ENCODE measurements around the gene FABP7.

FABP7 gene

DNA sequence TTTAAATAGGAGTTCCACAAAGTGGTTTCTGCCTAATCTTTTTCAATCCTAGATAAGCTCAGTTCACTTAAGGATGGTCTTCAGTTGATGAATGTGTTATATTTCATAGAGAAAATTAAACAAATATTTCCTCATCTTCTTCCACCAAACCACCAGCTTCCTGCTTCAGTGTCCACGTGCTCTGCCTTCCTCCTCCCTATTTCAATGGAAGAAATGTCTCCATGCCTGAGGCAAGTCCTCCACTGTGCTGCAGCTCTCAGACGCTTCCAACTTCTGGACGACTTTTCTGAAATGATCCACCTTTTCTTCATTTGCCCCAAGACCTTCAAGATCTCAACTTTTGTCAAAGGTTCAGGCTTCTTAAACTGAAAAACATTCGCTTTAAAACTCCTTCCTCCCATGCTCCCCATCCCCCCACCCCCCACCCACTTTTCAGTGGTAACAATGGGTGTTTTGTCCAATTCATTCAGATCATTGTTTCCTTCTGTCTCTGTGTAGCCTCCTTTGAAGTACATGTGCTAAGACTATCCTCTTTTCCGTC is 25.3 kb upstream of the FABP7 start:
- TF ChIP-seq, protein P1, sequence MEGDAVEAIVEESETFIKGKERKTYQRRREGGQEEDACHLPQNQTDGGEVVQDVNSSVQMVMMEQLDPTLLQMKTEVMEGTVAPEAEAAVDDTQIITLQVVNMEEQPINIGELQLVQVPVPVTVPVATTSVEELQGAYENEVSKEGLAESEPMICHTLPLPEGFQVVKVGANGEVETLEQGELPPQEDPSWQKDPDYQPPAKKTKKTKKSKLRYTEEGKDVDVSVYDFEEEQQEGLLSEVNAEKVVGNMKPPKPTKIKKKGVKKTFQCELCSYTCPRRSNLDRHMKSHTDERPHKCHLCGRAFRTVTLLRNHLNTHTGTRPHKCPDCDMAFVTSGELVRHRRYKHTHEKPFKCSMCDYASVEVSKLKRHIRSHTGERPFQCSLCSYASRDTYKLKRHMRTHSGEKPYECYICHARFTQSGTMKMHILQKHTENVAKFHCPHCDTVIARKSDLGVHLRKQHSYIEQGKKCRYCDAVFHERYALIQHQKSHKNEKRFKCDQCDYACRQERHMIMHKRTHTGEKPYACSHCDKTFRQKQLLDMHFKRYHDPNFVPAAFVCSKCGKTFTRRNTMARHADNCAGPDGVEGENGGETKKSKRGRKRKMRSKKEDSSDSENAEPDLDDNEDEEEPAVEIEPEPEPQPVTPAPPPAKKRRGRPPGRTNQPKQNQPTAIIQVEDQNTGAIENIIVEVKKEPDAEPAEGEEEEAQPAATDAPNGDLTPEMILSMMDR (IDR thresholded peaks at IDR 0.05; ENCODE audit: low read depth, low read length), result no peak
- DNase-seq (ENCODE audit: low read depth, low spot score), result no peak
- in situ Hi-C loops (cut with HindIII; ENCODE audit: low sequenced_read_pairs), result no loop called here

DNA sequence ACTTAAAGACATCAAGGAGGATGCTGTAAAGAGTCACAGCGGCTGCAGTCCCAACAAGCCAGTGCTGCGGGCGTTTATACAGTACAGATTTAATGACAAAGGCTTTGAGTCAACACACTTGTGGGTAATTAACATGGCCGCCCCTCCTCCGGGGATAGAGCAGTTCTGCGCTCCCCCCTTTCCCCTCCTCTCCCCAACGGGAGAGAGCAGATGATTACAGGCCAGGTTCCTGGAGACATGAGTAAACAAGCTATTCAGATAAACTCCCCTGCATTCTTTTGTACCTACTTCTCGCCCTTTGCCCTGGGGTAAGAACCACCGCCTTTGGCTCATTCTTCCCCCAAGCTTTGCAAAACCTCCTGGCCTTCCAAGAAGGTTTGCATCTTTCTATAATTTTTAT is 23.6 kb upstream of the FABP7 start:
- no peak overlapping the region for H3K4me3 ChIP-seq (ENCODE audit: low read depth, low read length)
- TF ChIP-seq, protein P1 (IDR thresholded peaks at IDR 0.05; ENCODE audit: low read depth, low read length), result no peak
- in situ Hi-C loops (cut with HindIII; ENCODE audit: low sequenced_read_pairs), result no loop called here
- DNase-seq (ENCODE audit: low read depth, low spot score), result no peak

More for the DNA sequence above, 25.3 kb upstream of the FABP7 start:
- H3K4me3 ChIP-seq (ENCODE audit: low read depth, low read length), result no peak overlapping the region

DNA sequence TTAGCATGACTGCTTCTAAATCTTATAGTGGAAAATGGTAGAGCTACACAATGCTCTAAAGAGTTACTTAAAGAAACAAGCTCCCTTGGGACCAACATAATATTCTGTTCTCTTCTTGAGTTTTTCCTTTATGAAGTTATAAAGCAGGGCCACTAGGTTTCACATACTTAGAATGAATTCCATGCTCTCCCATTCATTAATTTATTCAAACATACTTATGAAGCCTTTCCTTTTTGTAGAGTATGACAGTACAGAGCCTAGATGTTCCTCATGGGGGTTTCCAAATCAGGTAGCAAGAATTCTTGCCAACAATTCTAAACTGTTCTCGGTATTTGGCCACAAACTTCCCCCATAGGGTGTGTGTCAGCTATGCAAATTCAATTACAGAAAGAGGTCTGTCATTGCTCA is 20.6 kb upstream of the FABP7 start:
- no peak overlapping the region for H3K4me3 ChIP-seq (ENCODE audit: low read depth, low read length)
- TF ChIP-seq, protein P1 (IDR thresholded peaks at IDR 0.05; ENCODE audit: low read depth, low read length), result no peak
- in situ Hi-C loops (cut with HindIII; ENCODE audit: low sequenced_read_pairs), result no loop called here
- no peak for DNase-seq (ENCODE audit: low read depth, low spot score)

DNA sequence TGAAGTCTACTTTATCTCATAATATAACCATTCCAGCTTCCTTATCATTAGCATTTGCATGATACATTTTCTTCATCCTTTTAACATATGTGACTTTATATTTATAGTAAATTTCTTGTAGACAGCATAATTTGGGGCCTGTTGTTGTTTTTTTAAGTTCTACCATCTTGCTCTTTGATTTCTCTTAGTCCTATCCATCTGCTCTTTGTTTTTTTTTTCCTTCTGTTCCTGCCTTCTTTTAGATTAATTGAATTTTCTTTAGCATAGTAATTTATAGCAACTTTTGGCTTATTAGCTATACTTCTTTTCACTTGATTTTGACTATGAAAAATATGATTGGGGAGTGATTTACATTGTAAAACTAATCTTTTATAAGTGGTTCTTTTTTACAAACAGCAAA is 19.2 kb upstream of the FABP7 start:
- DNase-seq (ENCODE audit: low read depth, low spot score), result no peak
- H3K4me3 ChIP-seq (ENCODE audit: low read depth, low read length), result no peak overlapping the region
- TF ChIP-seq, protein P1 (IDR thresholded peaks at IDR 0.05; ENCODE audit: low read depth, low read length), result no peak
- in situ Hi-C loops (cut with HindIII; ENCODE audit: low sequenced_read_pairs), result no loop called here

DNA sequence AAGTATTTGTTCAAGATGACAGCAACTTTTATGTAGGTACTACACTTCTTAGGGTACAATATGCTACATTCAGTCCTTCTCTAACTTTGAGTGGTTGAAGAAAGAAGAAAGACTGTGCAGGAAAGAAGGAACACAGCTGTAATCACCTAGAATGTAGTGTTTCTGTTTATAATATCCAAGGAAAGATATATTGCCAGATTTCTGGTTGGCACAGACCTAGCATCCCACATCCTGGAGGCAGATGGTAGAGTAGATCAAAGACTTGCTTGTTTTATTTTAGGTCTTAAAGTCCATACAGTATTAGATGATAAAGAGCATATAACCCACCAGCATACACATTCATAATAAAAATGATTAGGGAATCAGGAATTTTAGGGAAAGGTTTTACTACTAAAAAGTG is 13.3 kb upstream of the FABP7 start:
- TF ChIP-seq, protein P1 (IDR thresholded peaks at IDR 0.05; ENCODE audit: low read depth, low read length), result no peak
- no peak for DNase-seq (ENCODE audit: low read depth, low spot score)
- H3K4me3 ChIP-seq (ENCODE audit: low read depth, low read length), result no peak overlapping the region
- in situ Hi-C loops (cut with HindIII; ENCODE audit: low sequenced_read_pairs), result no loop called here

DNA sequence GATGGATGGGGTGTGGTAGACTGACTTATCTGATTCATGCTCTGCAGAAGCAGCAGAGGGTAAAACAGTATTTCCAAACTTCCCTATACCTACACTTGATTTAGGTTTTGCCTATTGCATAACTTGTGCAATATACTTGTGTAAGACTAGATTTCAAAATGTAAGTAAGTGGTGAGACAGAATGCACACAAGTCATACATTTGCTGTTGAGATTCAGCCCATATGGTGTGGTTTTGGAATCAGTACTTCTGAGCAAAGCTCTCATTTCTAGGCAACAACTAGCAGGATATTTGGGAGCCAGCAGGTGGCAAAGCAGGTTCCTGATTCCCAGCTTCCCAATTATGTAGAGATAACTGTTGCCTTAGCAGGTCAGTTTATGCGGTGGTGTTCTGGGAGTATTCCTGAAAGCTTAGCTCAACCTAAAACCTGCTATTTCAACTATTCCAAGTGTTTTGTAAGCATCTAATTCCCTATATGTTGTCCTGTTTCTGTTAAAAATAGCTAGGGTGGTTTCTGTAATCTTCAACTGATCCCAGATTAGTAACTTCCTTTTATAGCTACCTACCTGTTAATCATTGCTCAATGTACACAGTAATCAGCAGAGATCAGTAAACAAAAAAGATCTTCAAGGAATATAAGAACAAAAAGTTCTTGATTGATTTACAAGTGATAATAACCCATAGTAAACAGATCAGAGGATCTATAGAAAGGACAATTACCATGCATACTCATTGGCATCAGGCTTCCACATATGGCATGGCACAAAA is 8.5 kb upstream of the FABP7 start:
- no peak for DNase-seq (ENCODE audit: low read depth, low spot score)
- H3K4me3 ChIP-seq (ENCODE audit: low read depth, low read length), result no peak overlapping the region
- in situ Hi-C loops (cut with HindIII; ENCODE audit: low sequenced_read_pairs), result no loop called here
- TF ChIP-seq, protein P1 (IDR thresholded peaks at IDR 0.05; ENCODE audit: low read depth, low read length), result no peak

Measured in astrocyte of the spinal cord (primary cell).